Articular chondrocyte of knee joint (primary cell): ENCODE data around the gene VSIG8. TPM values are rescaled to one million over a fixed set of nuclear protein-coding genes. Genes with fewer than 3 reads are reported as not detected.

Experiments
- small RNA-seq: library from RNA; depleted of rRNA; stranded (forward); fragments of <200 nt; gene quantifications from one replicate; pipeline ENCODE3, GENCODE V24; 2012
- total RNA-seq: library from RNA; depleted of rRNA; stranded (reverse); fragments of >200 nt; gene quantifications from 2 replicates; pipeline ENCODE4 v1.2.3, GENCODE V29; 2012

The VSIG8 gene, protein sequence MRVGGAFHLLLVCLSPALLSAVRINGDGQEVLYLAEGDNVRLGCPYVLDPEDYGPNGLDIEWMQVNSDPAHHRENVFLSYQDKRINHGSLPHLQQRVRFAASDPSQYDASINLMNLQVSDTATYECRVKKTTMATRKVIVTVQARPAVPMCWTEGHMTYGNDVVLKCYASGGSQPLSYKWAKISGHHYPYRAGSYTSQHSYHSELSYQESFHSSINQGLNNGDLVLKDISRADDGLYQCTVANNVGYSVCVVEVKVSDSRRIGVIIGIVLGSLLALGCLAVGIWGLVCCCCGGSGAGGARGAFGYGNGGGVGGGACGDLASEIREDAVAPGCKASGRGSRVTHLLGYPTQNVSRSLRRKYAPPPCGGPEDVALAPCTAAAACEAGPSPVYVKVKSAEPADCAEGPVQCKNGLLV
- not detected in 2 replicates for total RNA-seq

DNA sequence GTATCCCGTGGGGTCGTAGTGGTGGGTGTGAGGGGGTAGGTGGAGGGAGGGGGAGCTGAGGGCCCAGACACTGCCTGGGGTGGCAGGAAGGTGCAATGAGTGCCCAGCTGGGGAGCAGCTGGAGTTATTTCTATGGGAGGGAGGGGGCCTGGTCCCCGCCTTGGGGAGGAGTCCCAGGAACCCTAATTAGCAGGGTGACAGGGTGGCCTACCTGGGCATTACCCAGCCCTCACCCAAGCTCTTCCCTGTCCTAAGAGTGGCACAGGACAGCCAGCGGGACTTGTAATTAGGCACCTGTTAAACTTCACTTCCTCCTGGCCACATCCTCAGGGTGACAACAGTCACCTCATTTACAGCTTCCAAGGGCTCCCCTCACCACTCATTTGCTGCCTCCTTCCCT lies at the start of gene VSIG8:
VSIG8 (minus strand) TSS at position 101 of the 400 bp plus-strand sequence. CDS start 136 bp downstream, outside the sequence.

DNA sequence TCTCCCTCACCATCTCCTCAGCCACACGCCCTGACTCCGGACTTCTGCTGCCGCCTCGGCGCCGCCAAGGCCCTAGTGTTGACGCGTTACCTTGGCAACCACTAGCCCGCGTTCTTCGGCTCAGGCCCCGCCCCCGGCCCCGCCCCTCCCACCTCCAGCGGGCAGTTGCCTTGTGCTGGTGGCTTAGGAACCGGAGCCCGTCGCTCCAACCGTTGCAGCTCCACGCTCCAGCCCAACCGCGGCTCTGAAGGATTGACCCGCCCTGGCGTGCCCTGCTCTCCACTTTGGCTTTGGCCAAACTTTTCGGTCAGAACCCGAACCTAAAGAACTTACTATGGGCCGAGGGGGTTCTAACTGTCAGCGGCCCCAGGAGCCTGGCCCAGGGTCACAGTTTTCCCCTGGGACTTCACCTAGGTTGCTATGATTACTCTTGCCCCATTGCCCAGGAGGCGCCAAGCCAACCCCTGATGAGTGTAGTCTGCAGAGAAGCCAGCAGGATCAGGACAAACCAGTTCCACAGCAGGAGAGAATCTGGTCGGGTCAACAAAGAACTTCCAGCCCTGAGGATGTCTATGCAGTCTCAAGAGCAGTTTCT lies 37.7 kb upstream of the VSIG8 start, which contains the start of gene CFAP45:
CFAP45 (minus strand) TSS at position 80 of the 595 bp plus-strand sequence; CDS start at position 13, 67 bp downstream.

DNA sequence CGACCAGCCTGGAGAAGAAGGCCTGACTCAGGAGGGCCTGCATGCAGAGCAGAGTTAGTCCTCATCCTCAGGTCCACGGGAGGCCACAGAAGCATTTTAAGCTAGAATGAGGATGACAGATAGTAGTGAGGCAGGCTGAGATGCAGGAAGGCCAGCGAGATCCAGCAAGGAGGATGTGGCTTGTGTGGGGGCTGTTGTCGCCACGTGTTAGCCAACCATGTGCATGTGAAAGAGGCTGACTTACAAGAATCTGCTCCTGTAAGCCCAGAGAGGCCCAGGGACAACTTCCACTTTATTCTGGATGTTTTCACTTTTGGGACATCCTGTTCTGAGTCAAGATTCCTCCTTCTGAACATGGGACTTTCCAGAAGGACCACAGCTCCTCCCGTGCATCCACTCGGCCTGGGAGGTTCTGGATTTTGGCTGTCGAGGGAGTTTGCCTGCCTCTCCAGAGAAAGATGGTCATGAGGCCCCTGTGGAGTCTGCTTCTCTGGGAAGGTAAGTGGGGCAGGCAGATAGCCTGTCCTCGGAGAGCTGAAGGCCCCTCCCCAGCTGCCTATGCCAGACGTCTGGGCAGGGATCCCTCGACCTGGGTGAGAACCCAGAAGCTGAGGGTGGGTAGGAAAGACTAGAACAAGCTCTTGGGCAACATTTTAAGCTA lies 35.9 kb downstream of the VSIG8 start, which contains the start of gene SLAMF8:
SLAMF8 (plus strand) TSS at position 433 of the 661 bp plus-strand sequence; CDS start at position 459, 26 bp downstream.

Small RNA genes lying within 50 kb of the gene (small RNA-seq; reads per million reads assigned to genes)
- gene MIR4259: not detected
- not detected for gene RF00570

Other genes starting within 250 kb of the VSIG8 start
- not detected in 2 replicates for gene CRP, start 148.1 kb downstream of the VSIG8 start, total RNA-seq
- 6.8 and 9.8 TPM in 2 replicates for gene DUSP23, start 81.7 kb downstream of the VSIG8 start, total RNA-seq
- gene FCRL6, start 60.3 kb downstream of the VSIG8 start, total RNA-seq: not detected in 2 replicates
- gene SLAMF8, start 35.8 kb downstream of the VSIG8 start, total RNA-seq: 0.11 TPM in 1 of 2 replicates, not detected in the other
- 0.65 and 1.1 TPM in 2 replicates for gene CFAP45, start 37.5 kb upstream of the VSIG8 start, total RNA-seq
- gene TAGLN2, start 62.9 kb upstream of the VSIG8 start, total RNA-seq: 261 and 286 TPM in 2 replicates
- gene IGSF9, start 83.0 kb upstream of the VSIG8 start, total RNA-seq: not detected in 2 replicates
- gene SLAMF9, start 91.6 kb upstream of the VSIG8 start, total RNA-seq: 0.65 and 0.86 TPM in 2 replicates
- 7.4 and 8.6 TPM in 2 replicates for gene PIGM, start 169.3 kb upstream of the VSIG8 start, total RNA-seq
- not detected in 2 replicates for gene KCNJ10, start 207.5 kb upstream of the VSIG8 start, total RNA-seq
- gene KCNJ9, start 218.9 kb upstream of the VSIG8 start, total RNA-seq: under 0.01 and 0.11 TPM in 2 replicates
- gene IGSF8, start 236.0 kb upstream of the VSIG8 start, total RNA-seq: 19.9 and 20.2 TPM in 2 replicates